Caco-2 (cell line): ENCODE data around the gene ANAPC2. TPM values are rescaled to one million over a fixed set of nuclear protein-coding genes. Genes with fewer than 3 reads are reported as not detected.

Experiments
- BruUV-seq: library from RNA; stranded (reverse); fragments of 400-500 nt; replicated peaks from 2 replicates; lab custom pipeline; 2021; lab: Mats Ljungman, UMichigan
- CTCF ChIA-PET: fragments of 300-600 bp; sonication (Branson Sonifier 250); formaldehyde crosslinking; loops from one replicate; lab custom pipeline; 2022; ENCODE audit warnings: antibody characterized with exemption; lab: Charles Lee
- POLR2A ChIA-PET: fragments of 300-600 bp; sonication (Branson Sonifier 250); formaldehyde crosslinking; loops from one replicate; lab custom pipeline; 2022; ENCODE audit warnings: antibody characterized with exemption; lab: Charles Lee
- DNase-seq, 2 experiments: peaks; one replicate each; pipeline versions ENCODE4 v3.0.0 to v3.0.0-alpha.2; 2020 to 2022
- H3K27me3 ChIP-seq: replicated peaks from 2 replicates; pipeline ENCODE4 v1.6.0; 2011; ENCODE audit warnings: low read length; ENCODE audit not compliant: control insufficient read depth, insufficient read depth
- H3K36me3 ChIP-seq: 2 replicates; pipeline ENCODE4 v1.5.1; 2011; ENCODE audit warnings: low read length; ENCODE audit not compliant: control insufficient read depth, insufficient read depth
- H3K4me1 ChIP-seq: fragments of 250-450 bp; sonication (Bioruptor Pico); 2 replicates; pipeline ENCODE4 v1.5.1; 2020; ENCODE audit warnings: mild to moderate bottlenecking
- H3K4me3 ChIP-seq: 2 replicates; pipeline ENCODE4 v1.5.1; 2011; ENCODE audit warnings: low read depth, mild to moderate bottlenecking, control low read depth, low read length
- H3K9me3 ChIP-seq: fragments of 250-450 bp; sonication (Bioruptor Pico); 2 replicates; pipeline ENCODE4 v1.5.1; 2020; ENCODE audit warnings: mild to moderate bottlenecking, moderate library complexity
- H3K27ac Mint-ChIP-seq: one replicate; pipeline ENCODE4 v1.8.0; 2022; ENCODE audit warnings: mixed read lengths; ENCODE audit not compliant: unreplicated experiment
- H3K27me3 Mint-ChIP-seq: one replicate; pipeline ENCODE4 v1.8.0; 2022; ENCODE audit warnings: mixed read lengths; ENCODE audit not compliant: insufficient read depth, unreplicated experiment
- H3K36me3 Mint-ChIP-seq: one replicate; pipeline ENCODE4 v1.8.0; 2022; ENCODE audit warnings: mild to moderate bottlenecking, mixed read lengths; ENCODE audit not compliant: insufficient read depth, unreplicated experiment
- H3K4me1 Mint-ChIP-seq: one replicate; pipeline ENCODE4 v1.8.0; 2022; ENCODE audit warnings: low read depth, mixed read lengths; ENCODE audit not compliant: unreplicated experiment
- H3K4me3 Mint-ChIP-seq: one replicate; pipeline ENCODE4 v1.8.0; 2022; ENCODE audit warnings: mild to moderate bottlenecking, moderate library complexity, mixed read lengths; ENCODE audit not compliant: unreplicated experiment
- H3K9me3 Mint-ChIP-seq: one replicate; pipeline ENCODE4 v1.8.0; 2022; ENCODE audit warnings: mixed read lengths; ENCODE audit not compliant: unreplicated experiment
- intact Hi-C: fragments of 100-400 bp; cut with micrococcal nuclease; formaldehyde crosslinking; loops from one replicate; pipeline ENCODE4 v1.10.0; 2022; ENCODE audit not compliant: unreplicated experiment
- total RNA-seq: library from RNA; stranded (reverse); gene quantifications from 2 replicates; pipeline ENCODE4 v1.2.3, GENCODE V29; 2022
- TF ChIP-seq, protein P1 (sequence below), 2 experiments: fragments of 200-600 bp in 1 of 2; IDR thresholded peaks; 1 replicate in 1 of 2; 2 replicates in 1 of 2; pipeline versions ENCODE4 v1.5.1 to v1.8.0; 2011 to 2022; ENCODE audit warnings: antibody characterized with exemption in 1 of 2, control low read depth in 1 of 2, inconsistent platforms in 1 of 2, low read depth in 1 of 2, low read length in 1 of 2, mild to moderate bottlenecking in 1 of 2, moderate library complexity in 1 of 2; ENCODE audit not compliant: insufficient read depth in 1 of 2, severe bottlenecking in 1 of 2, unreplicated experiment in 1 of 2

ANAPC2 gene
- total RNA-seq, 1 experiment from 2014 or later: 67.5 TPM

DNA sequence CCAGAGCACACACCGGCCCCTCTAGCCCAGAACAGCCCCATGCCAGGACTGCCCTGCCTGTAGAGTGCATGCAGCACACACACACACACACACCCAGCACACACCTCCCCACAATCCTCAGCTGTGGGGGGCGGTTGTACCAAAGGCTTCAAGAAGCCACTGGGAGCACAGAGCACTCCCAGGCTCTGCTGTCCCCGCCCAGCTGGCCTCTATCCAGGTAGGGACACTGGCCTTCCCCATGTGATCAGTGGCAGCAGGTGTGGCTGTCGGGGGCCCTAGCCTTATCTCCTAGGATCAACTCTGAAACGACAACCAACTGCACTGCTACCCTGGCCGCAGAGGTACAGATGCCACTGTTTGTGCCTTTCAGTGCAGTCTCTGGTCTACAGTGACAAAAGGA, 2.0 kb downstream of the ANAPC2 start:
- peaks cover 5% of the 10 kb centered on the region for H3K36me3 ChIP-seq
- Mint-ChIP-seq H3K9me3 (no peaks in the 10 kb centered on the region), H3K36me3 (peaks cover 56% of the 10 kb centered on the region), H3K4me3 (peak overlapping the region; percentile 98), H3K27me3 (no peaks in the 10 kb centered on the region), H3K27ac (no peak overlapping the region), H3K4me1 (peaks cover 20% of the 10 kb centered on the region)
- ChIA-PET POLR2A (no interaction called here), CTCF (no interaction called here)
- TF ChIP-seq, protein P1, sequence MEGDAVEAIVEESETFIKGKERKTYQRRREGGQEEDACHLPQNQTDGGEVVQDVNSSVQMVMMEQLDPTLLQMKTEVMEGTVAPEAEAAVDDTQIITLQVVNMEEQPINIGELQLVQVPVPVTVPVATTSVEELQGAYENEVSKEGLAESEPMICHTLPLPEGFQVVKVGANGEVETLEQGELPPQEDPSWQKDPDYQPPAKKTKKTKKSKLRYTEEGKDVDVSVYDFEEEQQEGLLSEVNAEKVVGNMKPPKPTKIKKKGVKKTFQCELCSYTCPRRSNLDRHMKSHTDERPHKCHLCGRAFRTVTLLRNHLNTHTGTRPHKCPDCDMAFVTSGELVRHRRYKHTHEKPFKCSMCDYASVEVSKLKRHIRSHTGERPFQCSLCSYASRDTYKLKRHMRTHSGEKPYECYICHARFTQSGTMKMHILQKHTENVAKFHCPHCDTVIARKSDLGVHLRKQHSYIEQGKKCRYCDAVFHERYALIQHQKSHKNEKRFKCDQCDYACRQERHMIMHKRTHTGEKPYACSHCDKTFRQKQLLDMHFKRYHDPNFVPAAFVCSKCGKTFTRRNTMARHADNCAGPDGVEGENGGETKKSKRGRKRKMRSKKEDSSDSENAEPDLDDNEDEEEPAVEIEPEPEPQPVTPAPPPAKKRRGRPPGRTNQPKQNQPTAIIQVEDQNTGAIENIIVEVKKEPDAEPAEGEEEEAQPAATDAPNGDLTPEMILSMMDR (IDR thresholded peaks at IDR 0.05; ENCODE audit: insufficient read depth in 1 of 2, low read depth in 1 of 2, low read length in 1 of 2, severe bottlenecking in 1 of 2, unreplicated experiment in 1 of 2): no peak
- DNase-seq: no peak
- no peak overlapping the region for H3K4me3 ChIP-seq
- BruUV-seq: no TSS peak
- no peaks in the 10 kb centered on the region for H3K9me3 ChIP-seq
- peaks cover 16% of the 10 kb centered on the region for H3K4me1 ChIP-seq
- intact Hi-C loops: no loop called here
- H3K27me3 ChIP-seq: no peaks in the 10 kb centered on the region

DNA sequence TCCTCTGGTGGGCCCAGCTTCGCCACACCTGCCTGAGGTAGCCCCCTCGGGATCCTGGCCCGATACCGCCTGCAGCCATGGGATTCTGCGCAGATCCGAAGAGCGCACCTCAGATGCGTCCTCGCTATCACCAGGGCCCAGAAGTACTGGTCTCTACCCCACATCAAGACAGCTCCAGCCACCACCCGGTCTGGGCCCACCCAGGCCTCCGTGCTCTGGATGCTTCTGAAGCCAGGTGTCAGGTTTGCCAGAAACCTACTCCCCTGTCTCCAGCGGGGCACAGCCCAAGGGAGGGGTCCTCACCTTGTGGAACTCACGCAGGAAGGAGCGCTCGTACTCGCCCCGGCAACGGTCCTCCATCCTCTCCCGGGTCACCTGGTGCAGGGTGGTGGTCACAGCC, 2.4 kb downstream of the ANAPC2 start:
- peaks cover 2% of the 10 kb centered on the region for H3K36me3 ChIP-seq
- DNase-seq: no peak
- no TSS peak for BruUV-seq
- Mint-ChIP-seq H3K4me3 (no peak overlapping the region), H3K9me3 (no peaks in the 10 kb centered on the region), H3K4me1 (peaks cover 19% of the 10 kb centered on the region), H3K36me3 (peaks cover 51% of the 10 kb centered on the region), H3K27me3 (no peaks in the 10 kb centered on the region), H3K27ac (no peak overlapping the region)
- no peaks in the 10 kb centered on the region for H3K27me3 ChIP-seq
- TF ChIP-seq, protein P1 (IDR thresholded peaks at IDR 0.05; ENCODE audit: insufficient read depth in 1 of 2, low read depth in 1 of 2, low read length in 1 of 2, severe bottlenecking in 1 of 2, unreplicated experiment in 1 of 2): no peak
- H3K4me1 ChIP-seq: peaks cover 16% of the 10 kb centered on the region
- intact Hi-C loops: no loop called here
- no peak overlapping the region for H3K4me3 ChIP-seq
- H3K9me3 ChIP-seq: no peaks in the 10 kb centered on the region
- ChIA-PET POLR2A (no interaction called here), CTCF (no interaction called here)

DNA sequence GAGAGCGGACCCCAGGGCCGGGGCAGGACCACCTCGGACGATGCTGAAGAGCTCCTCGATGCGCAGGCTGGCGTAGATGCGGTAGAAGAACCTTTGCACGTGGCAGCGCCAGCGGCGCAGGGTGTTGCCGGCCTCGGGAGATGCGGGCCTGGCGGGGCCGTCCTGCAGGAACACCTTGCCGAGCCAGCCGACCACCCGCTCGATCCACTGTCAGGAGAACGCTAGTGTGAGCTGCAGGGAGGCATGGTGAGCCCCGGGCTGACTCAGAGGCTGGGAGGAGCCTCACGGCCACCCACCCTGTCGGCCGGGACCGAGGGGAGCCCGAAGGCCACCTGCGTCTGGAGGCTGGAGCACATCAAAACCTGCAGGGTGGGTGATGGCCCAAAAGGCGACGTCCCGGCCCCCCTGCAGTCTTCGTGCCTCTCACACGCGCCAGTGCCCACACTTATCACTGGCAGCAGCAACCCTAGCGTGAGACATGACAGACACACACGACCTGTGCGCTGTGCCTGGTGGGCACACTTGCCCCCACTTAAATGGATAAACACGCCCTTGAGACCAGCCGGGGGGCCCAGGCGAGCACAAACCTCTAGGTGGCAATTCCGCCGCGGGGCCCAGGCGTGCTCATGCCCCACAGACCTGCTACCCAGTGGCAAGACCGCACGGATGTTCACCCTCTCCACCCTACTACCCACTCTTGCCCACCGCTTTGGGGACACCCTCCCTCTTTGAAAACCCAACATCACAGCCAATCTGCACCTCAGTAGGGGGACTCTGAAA, 3.3 kb downstream of the ANAPC2 start:
- H3K36me3 ChIP-seq: peaks cover 2% of the 10 kb centered on the region
- H3K27me3 Mint-ChIP-seq: no peaks in the 10 kb centered on the region
- H3K4me3 ChIP-seq: no peak overlapping the region
- H3K4me3 Mint-ChIP-seq: no peak overlapping the region
- H3K4me1 ChIP-seq: peaks cover 14% of the 10 kb centered on the region
- ChIA-PET CTCF (no interaction called here), POLR2A (no interaction called here)
- peaks cover 43% of the 10 kb centered on the region for H3K36me3 Mint-ChIP-seq
- TF ChIP-seq, protein P1 (IDR thresholded peaks at IDR 0.05; ENCODE audit: insufficient read depth in 1 of 2, low read depth in 1 of 2, low read length in 1 of 2, severe bottlenecking in 1 of 2, unreplicated experiment in 1 of 2): no peak
- H3K27me3 ChIP-seq: no peaks in the 10 kb centered on the region
- intact Hi-C loops: no loop called here
- H3K9me3 Mint-ChIP-seq: no peaks in the 10 kb centered on the region
- no TSS peak for BruUV-seq
- DNase-seq: no peak
- H3K9me3 ChIP-seq: no peaks in the 10 kb centered on the region
- H3K4me1 Mint-ChIP-seq: peaks cover 13% of the 10 kb centered on the region
- no peak overlapping the region for H3K27ac Mint-ChIP-seq
